B cell (primary cell): ENCODE data around the gene KCNJ6.

Experiments
- EZH2 ChIP-seq: IDR thresholded peaks from 2 replicates; pipeline ENCODE4 v1.6.1; 2012; ENCODE audit warnings: borderline replicate concordance, low read depth, mild to moderate bottlenecking, moderate library complexity, low read length; ENCODE audit not compliant: insufficient read depth, poor library complexity, severe bottlenecking
- TF ChIP-seq, protein P1 (sequence below): fragments of 200-600 bp; IDR thresholded peaks from one replicate; pipeline ENCODE4 v1.8.0; 2022; ENCODE audit warnings: antibody characterized with exemption, mild to moderate bottlenecking

GRCh38 chr21:37873655-37874054, 42.6 kb downstream of the KCNJ6 start:
- TF ChIP-seq, protein P1, sequence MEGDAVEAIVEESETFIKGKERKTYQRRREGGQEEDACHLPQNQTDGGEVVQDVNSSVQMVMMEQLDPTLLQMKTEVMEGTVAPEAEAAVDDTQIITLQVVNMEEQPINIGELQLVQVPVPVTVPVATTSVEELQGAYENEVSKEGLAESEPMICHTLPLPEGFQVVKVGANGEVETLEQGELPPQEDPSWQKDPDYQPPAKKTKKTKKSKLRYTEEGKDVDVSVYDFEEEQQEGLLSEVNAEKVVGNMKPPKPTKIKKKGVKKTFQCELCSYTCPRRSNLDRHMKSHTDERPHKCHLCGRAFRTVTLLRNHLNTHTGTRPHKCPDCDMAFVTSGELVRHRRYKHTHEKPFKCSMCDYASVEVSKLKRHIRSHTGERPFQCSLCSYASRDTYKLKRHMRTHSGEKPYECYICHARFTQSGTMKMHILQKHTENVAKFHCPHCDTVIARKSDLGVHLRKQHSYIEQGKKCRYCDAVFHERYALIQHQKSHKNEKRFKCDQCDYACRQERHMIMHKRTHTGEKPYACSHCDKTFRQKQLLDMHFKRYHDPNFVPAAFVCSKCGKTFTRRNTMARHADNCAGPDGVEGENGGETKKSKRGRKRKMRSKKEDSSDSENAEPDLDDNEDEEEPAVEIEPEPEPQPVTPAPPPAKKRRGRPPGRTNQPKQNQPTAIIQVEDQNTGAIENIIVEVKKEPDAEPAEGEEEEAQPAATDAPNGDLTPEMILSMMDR: no peak
- no peak for TF ChIP-seq EZH2
